Measurements from ENCODE around the gene LDHD.
A peak's percentile ranks its signal among the peaks of the same experiment; 100 is the strongest.

The LDHD gene

GRCh38 chr16:75113541-75114121 lies 2.9 kb downstream of the LDHD start:
- Histone ChIP-seq H3K36me3 (no peaks in the 10 kb centered on the region), H3K9me3 (no peaks in the 10 kb centered on the region), H3K27ac (no peak overlapping the region), H3K4me3 (ENCODE audit: low read depth in 1 of 2, low read length in 1 of 2) (no peak overlapping the region), H3K27me3 (peaks cover 23% of the 10 kb centered on the region), H3K4me1 (ENCODE audit: control insufficient read depth in 1 of 2, insufficient read depth in 1 of 2, low read depth in 1 of 2, low read length in 1 of 2) (peaks cover 38 to 58% of the 10 kb centered on the region in 2 experiments)
- TF ChIP-seq CTCF (IDR thresholded peaks at IDR 0.05), result no peak

- no peak for TF ChIP-seq CTCF (IDR thresholded peaks at IDR 0.05)
- Histone ChIP-seq H3K4me3 (ENCODE audit: low read depth in 1 of 2, low read length in 1 of 2) (no peak overlapping the region), H3K27ac (no peak overlapping the region), H3K27me3 (peaks cover 23% of the 10 kb centered on the region), H3K9me3 (no peaks in the 10 kb centered on the region), H3K36me3 (no peaks in the 10 kb centered on the region), H3K4me1 (ENCODE audit: control insufficient read depth in 1 of 2, insufficient read depth in 1 of 2, low read depth in 1 of 2, low read length in 1 of 2) (peaks cover 45 to 65% of the 10 kb centered on the region in 2 experiments)
Measured at GRCh38 chr16:75112734-75113491, 3.7 kb downstream of the LDHD start.

- peaks cover 46 to 66% of the 10 kb centered on the region in 2 experiments for H3K4me1 ChIP-seq (ENCODE audit: control insufficient read depth in 1 of 2, insufficient read depth in 1 of 2, low read depth in 1 of 2, low read length in 1 of 2)
- H3K27me3 ChIP-seq, result peaks cover 23% of the 10 kb centered on the region
- no peaks in the 10 kb centered on the region for H3K9me3 ChIP-seq
- H3K4me3 ChIP-seq (ENCODE audit: low read depth in 1 of 2, low read length in 1 of 2), result no peak overlapping the region
- no peaks in the 10 kb centered on the region for H3K36me3 ChIP-seq
- H3K27ac ChIP-seq, result no peak overlapping the region
- TF ChIP-seq CTCF (IDR thresholded peaks at IDR 0.05), result no peak
Measured at GRCh38 chr16:75111961-75112733, 4.4 kb downstream of the LDHD start.

GRCh38 chr16:75111514-75111940 lies 5.1 kb downstream of the LDHD start:
- no peak for TF ChIP-seq CTCF (IDR thresholded peaks at IDR 0.05)
- no peaks in the 10 kb centered on the region for H3K9me3 ChIP-seq
- H3K4me1 ChIP-seq (ENCODE audit: control insufficient read depth in 1 of 2, insufficient read depth in 1 of 2, low read depth in 1 of 2, low read length in 1 of 2), result peaks cover 47 to 69% of the 10 kb centered on the region in 2 experiments
- H3K27me3 ChIP-seq, result peaks cover 23% of the 10 kb centered on the region
- no peak overlapping the region for H3K27ac ChIP-seq
- H3K36me3 ChIP-seq, result no peaks in the 10 kb centered on the region
- H3K4me3 ChIP-seq (ENCODE audit: low read depth in 1 of 2, low read length in 1 of 2), result no peak overlapping the region

GRCh38 chr16:75110637-75111513 lies 5.7 kb downstream of the LDHD start:
- H3K27me3 ChIP-seq, result peaks cover 23% of the 10 kb centered on the region
- no peak overlapping the region for H3K27ac ChIP-seq
- peak; percentile 82 for TF ChIP-seq CTCF (IDR thresholded peaks at IDR 0.05)
- H3K4me1 ChIP-seq (ENCODE audit: control insufficient read depth in 1 of 2, insufficient read depth in 1 of 2, low read depth in 1 of 2, low read length in 1 of 2), result peaks cover 54 to 69% of the 10 kb centered on the region in 2 experiments
- no peaks in the 10 kb centered on the region for H3K36me3 ChIP-seq
- peak overlapping the region in 1 of 2 experiments; percentile 2 for H3K4me3 ChIP-seq (ENCODE audit: low read depth in 1 of 2, low read length in 1 of 2)
- no peaks in the 10 kb centered on the region for H3K9me3 ChIP-seq

All from neutrophil (primary cell).